Glutamatergic neuron (in vitro differentiated cells): ENCODE data around the gene IL3RA. TPM values are rescaled to one million over a fixed set of nuclear protein-coding genes. Genes with fewer than 3 reads are reported as not detected.
"Not testable (repeated sequence)": the region's sequence is repeated elsewhere in the genome, so short reads cannot be mapped to it uniquely, and the experiment has no call there.

Source experiments
- DNase-seq: peaks from one replicate; pipeline ENCODE4 v3.0.0; 2022
- H3K27ac Mint-ChIP-seq: one replicate; pipeline ENCODE4 v1.8.0; 2020; ENCODE audit warnings: mild to moderate bottlenecking, mixed read lengths, inconsistent platforms; ENCODE audit not compliant: unreplicated experiment
- H3K27me3 Mint-ChIP-seq: one replicate; pipeline ENCODE4 v1.8.0; 2020; ENCODE audit warnings: mild to moderate bottlenecking, moderate library complexity, mixed read lengths, inconsistent platforms; ENCODE audit not compliant: unreplicated experiment
- H3K36me3 Mint-ChIP-seq: one replicate; pipeline ENCODE4 v1.8.0; 2020; ENCODE audit warnings: mild to moderate bottlenecking, mixed read lengths, inconsistent platforms; ENCODE audit not compliant: unreplicated experiment
- H3K4me1 Mint-ChIP-seq: one replicate; pipeline ENCODE4 v1.8.0; 2020; ENCODE audit warnings: mild to moderate bottlenecking, low read depth, mixed read lengths, inconsistent platforms; ENCODE audit not compliant: unreplicated experiment
- H3K4me3 Mint-ChIP-seq: one replicate; pipeline ENCODE4 v1.8.0; 2020; ENCODE audit warnings: mild to moderate bottlenecking, mixed read lengths, inconsistent platforms; ENCODE audit not compliant: unreplicated experiment
- H3K9me3 Mint-ChIP-seq: one replicate; pipeline ENCODE4 v1.8.0; 2020; ENCODE audit warnings: mild to moderate bottlenecking, moderate library complexity, mixed read lengths, inconsistent platforms; ENCODE audit not compliant: unreplicated experiment
- CTCF ChIP-seq: fragments of 200-600 bp; sonication (generic); IDR thresholded peaks from one replicate; pipeline ENCODE4 v1.5.0; 2021; ENCODE audit not compliant: partially characterized antibody, unreplicated experiment
- total RNA-seq: library from RNA; stranded (reverse); fragmentation: NEBNext Ultra II Directional; extraction: Animal tissue kit (Norgen Biotek cat#: 25700); gene quantifications from one replicate; pipeline ENCODE4 v1.2.1, GENCODE V29; 2021; ENCODE audit not compliant: unreplicated experiment

IL3RA gene
- total RNA-seq, 1 donor from 2014 or later: not detected

- Mint-ChIP-seq H3K4me1 (no peaks in the 10 kb centered on the region), H3K9me3 (peaks cover 12% of the 10 kb centered on the region), H3K4me3 (no peak overlapping the region), H3K36me3 (no peaks in the 10 kb centered on the region), H3K27ac (no peak overlapping the region), H3K27me3 (no peaks in the 10 kb centered on the region)
- TF ChIP-seq CTCF: no peak
- DNase-seq: no peak
These were observed 5.1 kb downstream of the IL3RA start for GRCh38 chrX:1341545-1342184.

- not testable (repeated sequence) for DNase-seq, H3K27ac Mint-ChIP-seq, H3K36me3 Mint-ChIP-seq, H3K4me3 Mint-ChIP-seq, H3K9me3 Mint-ChIP-seq, H3K4me1 Mint-ChIP-seq, H3K27me3 Mint-ChIP-seq
These were observed 13.0 kb downstream of the IL3RA start for GRCh38 chrX:1349606-1350005.

GRCh38 chrX:1351981-1352714 is 15.6 kb downstream of the IL3RA start:
- no peak for DNase-seq
- peaks cover 1% of the 10 kb centered on the region for H3K9me3 Mint-ChIP-seq
- H3K4me3 Mint-ChIP-seq: no peak overlapping the region
- peaks cover 6% of the 10 kb centered on the region for H3K27me3 Mint-ChIP-seq
- no peaks in the 10 kb centered on the region for H3K4me1 Mint-ChIP-seq
- no peaks in the 10 kb centered on the region for H3K36me3 Mint-ChIP-seq
- no peak overlapping the region for H3K27ac Mint-ChIP-seq
- no peak for TF ChIP-seq CTCF

GRCh38 chrX:1354036-1355019 is 17.7 kb downstream of the IL3RA start:
- peak overlapping the region; percentile 70 for H3K27ac Mint-ChIP-seq

More at GRCh38 chrX:1354036-1355019, 17.7 kb downstream of the IL3RA start:
- DNase-seq: no peak
- H3K4me3 Mint-ChIP-seq: no peak overlapping the region
- H3K9me3 Mint-ChIP-seq: peaks cover 4% of the 10 kb centered on the region
- no peak for TF ChIP-seq CTCF
- no peaks in the 10 kb centered on the region for H3K4me1 Mint-ChIP-seq
- H3K27me3 Mint-ChIP-seq: peaks cover 3% of the 10 kb centered on the region
- no peaks in the 10 kb centered on the region for H3K36me3 Mint-ChIP-seq
